Caco-2 (cell line): ENCODE results near the gene ZDHHC11B. TPM values are rescaled to one million over a fixed set of nuclear protein-coding genes. Genes with fewer than 3 reads are reported as not detected.
"Not testable (repeated sequence)": the region's sequence is repeated elsewhere in the genome, so short reads cannot be mapped to it uniquely, and the experiment has no call there.

Experiments used
- BruUV-seq: library from RNA; stranded (reverse); fragments of 400-500 nt; replicated peaks from 2 replicates; lab custom pipeline; 2021; lab: Mats Ljungman, UMichigan
- CTCF ChIA-PET: fragments of 300-600 bp; sonication (Branson Sonifier 250); formaldehyde crosslinking; loops from one replicate; lab custom pipeline; 2022; ENCODE audit warnings: antibody characterized with exemption; lab: Charles Lee
- POLR2A ChIA-PET: fragments of 300-600 bp; sonication (Branson Sonifier 250); formaldehyde crosslinking; loops from one replicate; lab custom pipeline; 2022; ENCODE audit warnings: antibody characterized with exemption; lab: Charles Lee
- DNase-seq, 2 experiments: peaks; one replicate each; pipeline versions ENCODE4 v3.0.0 to v3.0.0-alpha.2; 2020 to 2022
- H3K27me3 ChIP-seq: replicated peaks from 2 replicates; pipeline ENCODE4 v1.6.0; 2011; ENCODE audit warnings: low read length; ENCODE audit not compliant: control insufficient read depth, insufficient read depth
- H3K36me3 ChIP-seq: 2 replicates; pipeline ENCODE4 v1.5.1; 2011; ENCODE audit warnings: low read length; ENCODE audit not compliant: control insufficient read depth, insufficient read depth
- H3K4me1 ChIP-seq: fragments of 250-450 bp; sonication (Bioruptor Pico); 2 replicates; pipeline ENCODE4 v1.5.1; 2020; ENCODE audit warnings: mild to moderate bottlenecking
- H3K4me3 ChIP-seq: 2 replicates; pipeline ENCODE4 v1.5.1; 2011; ENCODE audit warnings: low read depth, mild to moderate bottlenecking, control low read depth, low read length
- H3K9me3 ChIP-seq: fragments of 250-450 bp; sonication (Bioruptor Pico); 2 replicates; pipeline ENCODE4 v1.5.1; 2020; ENCODE audit warnings: mild to moderate bottlenecking, moderate library complexity
- H3K27ac Mint-ChIP-seq: one replicate; pipeline ENCODE4 v1.8.0; 2022; ENCODE audit warnings: mixed read lengths; ENCODE audit not compliant: unreplicated experiment
- H3K27me3 Mint-ChIP-seq: one replicate; pipeline ENCODE4 v1.8.0; 2022; ENCODE audit warnings: mixed read lengths; ENCODE audit not compliant: insufficient read depth, unreplicated experiment
- H3K36me3 Mint-ChIP-seq: one replicate; pipeline ENCODE4 v1.8.0; 2022; ENCODE audit warnings: mild to moderate bottlenecking, mixed read lengths; ENCODE audit not compliant: insufficient read depth, unreplicated experiment
- H3K4me1 Mint-ChIP-seq: one replicate; pipeline ENCODE4 v1.8.0; 2022; ENCODE audit warnings: low read depth, mixed read lengths; ENCODE audit not compliant: unreplicated experiment
- H3K4me3 Mint-ChIP-seq: one replicate; pipeline ENCODE4 v1.8.0; 2022; ENCODE audit warnings: mild to moderate bottlenecking, moderate library complexity, mixed read lengths; ENCODE audit not compliant: unreplicated experiment
- H3K9me3 Mint-ChIP-seq: one replicate; pipeline ENCODE4 v1.8.0; 2022; ENCODE audit warnings: mixed read lengths; ENCODE audit not compliant: unreplicated experiment
- intact Hi-C: fragments of 100-400 bp; cut with micrococcal nuclease; formaldehyde crosslinking; loops from one replicate; pipeline ENCODE4 v1.10.0; 2022; ENCODE audit not compliant: unreplicated experiment
- total RNA-seq: library from RNA; stranded (reverse); gene quantifications from 2 replicates; pipeline ENCODE4 v1.2.3, GENCODE V29; 2022

The ZDHHC11B gene
- total RNA-seq, 1 experiment from 2014 or later: 1.00 TPM

DNA sequence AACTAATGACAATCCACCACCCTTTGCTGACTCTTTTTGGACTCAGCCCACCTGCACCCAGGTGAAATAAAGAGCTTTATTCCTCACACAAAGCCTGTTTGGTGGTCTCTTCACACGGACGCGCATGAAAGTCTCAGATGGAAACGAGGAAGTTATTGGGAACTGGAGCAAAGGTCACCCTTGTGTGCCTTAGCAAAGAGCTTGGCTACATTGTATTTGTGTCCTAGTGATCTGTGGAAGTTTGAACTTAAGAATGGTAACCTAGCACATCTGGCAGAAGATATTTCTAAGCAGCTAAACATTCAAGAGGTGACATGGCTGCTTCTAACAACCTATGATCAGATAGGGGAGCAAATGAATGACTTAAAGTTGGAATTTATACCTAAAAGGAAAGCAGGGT, 76.2 kb downstream of the ZDHHC11B start:
- DNase-seq, H3K27me3 ChIP-seq, POLR2A ChIA-PET, intact Hi-C loops, H3K4me1 ChIP-seq, H3K36me3 ChIP-seq, BruUV-seq, H3K27ac Mint-ChIP-seq, H3K4me1 Mint-ChIP-seq, H3K36me3 Mint-ChIP-seq, H3K4me3 Mint-ChIP-seq, H3K4me3 ChIP-seq, CTCF ChIA-PET, H3K9me3 ChIP-seq, H3K27me3 Mint-ChIP-seq: not testable (repeated sequence)
- peaks cover 10% of the 10 kb centered on the region for H3K9me3 Mint-ChIP-seq

DNA sequence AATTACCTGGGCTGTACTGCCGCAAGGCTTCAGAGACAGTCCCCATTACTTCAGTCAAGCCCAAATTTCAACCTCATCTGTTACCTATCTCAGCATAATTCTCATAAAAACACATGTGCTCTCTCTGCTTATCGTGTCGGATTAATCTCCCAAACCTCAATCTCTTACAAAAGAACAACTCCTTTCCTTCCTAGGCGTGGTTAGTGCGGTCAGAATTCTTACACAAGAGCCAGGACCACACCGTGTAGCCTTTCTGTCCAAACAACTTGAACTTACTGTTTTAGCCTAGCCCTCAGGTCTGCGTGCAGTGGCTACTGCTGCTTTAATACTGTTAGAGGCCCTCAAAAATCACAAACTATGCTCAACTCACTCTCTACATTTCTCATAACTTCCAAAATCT, 78.4 kb downstream of the ZDHHC11B start:
- H3K4me3 Mint-ChIP-seq, H3K9me3 ChIP-seq, POLR2A ChIA-PET: not testable (repeated sequence)

DNA sequence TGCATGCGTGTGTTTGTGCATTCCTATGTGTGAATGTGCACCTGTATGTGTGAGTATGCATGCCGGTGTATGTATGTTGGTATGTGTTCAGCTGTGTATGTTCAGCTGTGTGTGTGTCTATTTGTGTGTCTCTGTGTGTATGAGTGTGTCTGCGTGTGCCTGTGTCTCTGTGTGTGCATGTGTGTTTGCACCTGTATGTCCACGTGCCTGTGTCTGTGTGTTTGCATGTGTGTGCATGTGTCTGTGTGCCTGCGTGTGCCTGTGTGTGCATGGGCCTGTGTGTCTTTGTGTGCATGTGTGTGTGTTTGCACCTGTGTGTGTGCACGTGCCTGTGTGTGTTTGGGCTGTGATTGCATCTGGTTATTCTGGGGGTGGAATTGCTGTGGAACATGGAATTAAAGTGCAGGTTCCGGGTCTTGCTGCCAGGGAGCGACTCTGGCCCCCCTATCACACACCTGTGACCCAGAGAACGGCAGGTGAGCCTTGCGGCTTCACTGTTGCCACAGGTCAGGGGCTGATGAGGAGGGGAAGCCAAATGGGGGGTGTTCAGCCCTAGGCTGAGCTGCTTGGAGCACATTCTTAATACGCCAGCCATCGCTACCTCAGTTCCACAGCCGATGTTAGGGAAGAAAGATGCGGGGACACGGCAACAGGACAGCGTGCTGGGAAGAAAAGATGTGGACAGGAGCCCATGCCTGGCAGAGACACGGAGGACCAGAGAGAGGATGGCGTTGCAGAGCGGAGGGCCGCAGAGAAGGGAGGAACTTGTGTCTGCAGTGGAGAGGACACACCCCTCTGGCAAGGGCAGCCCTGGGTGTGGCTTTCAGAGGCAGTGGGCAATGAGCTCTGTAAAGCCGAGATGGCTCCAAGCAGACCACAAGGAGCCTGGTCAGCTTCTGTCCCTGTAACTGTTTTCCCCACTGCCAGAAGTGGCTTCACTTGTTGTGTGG, 87.5 kb downstream of the ZDHHC11B start:
- peaks cover 22% of the 10 kb centered on the region for H3K27me3 Mint-ChIP-seq
- H3K4me3 Mint-ChIP-seq, H3K4me1 ChIP-seq, H3K9me3 Mint-ChIP-seq, POLR2A ChIA-PET, H3K36me3 Mint-ChIP-seq, DNase-seq, H3K9me3 ChIP-seq, BruUV-seq, H3K36me3 ChIP-seq, H3K4me1 Mint-ChIP-seq, intact Hi-C loops, H3K27me3 ChIP-seq, H3K4me3 ChIP-seq, CTCF ChIA-PET, H3K27ac Mint-ChIP-seq: not testable (repeated sequence)

More for the DNA sequence above, 78.4 kb downstream of the ZDHHC11B start:
- DNase-seq, BruUV-seq, H3K27me3 ChIP-seq, H3K36me3 Mint-ChIP-seq, H3K27ac Mint-ChIP-seq, CTCF ChIA-PET, H3K9me3 Mint-ChIP-seq, H3K36me3 ChIP-seq, H3K4me1 Mint-ChIP-seq, intact Hi-C loops, H3K4me1 ChIP-seq, H3K4me3 ChIP-seq: not testable (repeated sequence)
- H3K27me3 Mint-ChIP-seq: peaks cover 11% of the 10 kb centered on the region

DNA sequence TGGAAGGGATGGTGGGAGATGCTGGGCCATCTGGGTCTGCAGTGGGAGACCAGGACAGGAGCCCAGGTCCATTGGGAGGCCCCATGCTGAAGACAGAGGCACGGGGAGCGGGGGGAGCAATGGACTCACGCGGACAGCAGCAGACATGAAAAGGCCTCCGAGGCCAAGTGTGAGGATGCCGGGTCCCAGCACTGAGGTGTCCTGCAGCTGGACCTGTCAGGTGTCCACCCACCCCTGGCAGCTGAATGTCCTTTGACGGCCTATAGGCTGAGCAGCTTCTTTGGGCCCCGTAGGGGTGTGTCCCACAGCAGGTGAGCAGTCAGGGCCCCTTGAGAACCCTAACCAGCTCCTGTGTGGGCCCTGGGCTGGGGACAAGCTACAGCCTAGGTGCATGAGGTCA, 88.3 kb downstream of the ZDHHC11B start:
- H3K9me3 Mint-ChIP-seq, H3K27me3 ChIP-seq, H3K36me3 Mint-ChIP-seq, POLR2A ChIA-PET, H3K4me3 Mint-ChIP-seq, intact Hi-C loops, H3K27ac Mint-ChIP-seq, DNase-seq, H3K4me1 ChIP-seq, H3K36me3 ChIP-seq, H3K4me3 ChIP-seq, CTCF ChIA-PET, H3K4me1 Mint-ChIP-seq, H3K9me3 ChIP-seq, BruUV-seq: not testable (repeated sequence)
- H3K27me3 Mint-ChIP-seq: peaks cover 19% of the 10 kb centered on the region

DNA sequence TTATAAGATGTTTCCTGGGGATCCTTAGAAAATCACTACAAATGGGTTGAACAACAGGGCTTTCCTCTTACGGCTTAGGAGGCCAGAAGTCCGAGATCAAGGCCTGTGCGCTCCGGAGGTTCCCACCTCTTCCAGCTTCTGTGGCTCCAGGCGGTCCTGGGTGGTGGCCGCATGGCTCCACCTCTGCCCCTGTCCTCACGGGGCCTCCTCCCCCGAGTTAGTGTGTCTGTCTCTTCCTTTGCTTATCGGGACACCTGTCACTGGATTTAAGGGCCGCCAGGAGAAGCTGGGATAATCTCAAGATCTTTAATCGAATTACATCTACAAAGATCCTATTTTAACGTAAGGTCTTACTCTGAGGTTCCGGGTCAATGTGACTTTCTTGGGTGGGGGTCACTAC, 89.1 kb downstream of the ZDHHC11B start:
- H3K9me3 ChIP-seq, H3K9me3 Mint-ChIP-seq, H3K4me1 Mint-ChIP-seq, intact Hi-C loops, BruUV-seq, DNase-seq, H3K27ac Mint-ChIP-seq, CTCF ChIA-PET, H3K4me3 Mint-ChIP-seq, H3K4me1 ChIP-seq, H3K4me3 ChIP-seq, H3K36me3 Mint-ChIP-seq, H3K36me3 ChIP-seq, POLR2A ChIA-PET, H3K27me3 ChIP-seq: not testable (repeated sequence)
- H3K27me3 Mint-ChIP-seq: peaks cover 19% of the 10 kb centered on the region

DNA sequence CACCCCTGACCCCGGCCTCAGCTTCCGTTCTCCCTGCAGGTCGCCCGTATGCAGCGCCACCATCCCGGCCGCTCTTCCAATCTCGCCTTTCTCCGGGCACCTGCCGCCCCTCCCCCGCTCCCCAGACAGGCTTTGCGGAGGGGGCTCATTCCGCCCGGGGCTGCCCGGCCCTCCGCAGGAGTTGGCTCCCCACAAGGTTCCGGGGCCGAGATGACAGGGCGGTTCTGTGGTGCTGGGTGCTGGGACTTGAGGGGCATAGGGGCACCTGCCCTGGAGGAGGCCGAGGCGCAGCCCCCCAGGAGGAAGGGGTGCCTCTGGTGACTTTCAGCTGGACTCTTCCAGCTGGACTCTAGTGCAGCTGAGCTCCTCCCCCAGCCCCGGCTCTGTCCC, 90.5 kb downstream of the ZDHHC11B start:
- H3K27me3 ChIP-seq, H3K4me1 ChIP-seq, CTCF ChIA-PET, H3K4me1 Mint-ChIP-seq, H3K9me3 Mint-ChIP-seq, BruUV-seq, H3K9me3 ChIP-seq, DNase-seq, H3K36me3 Mint-ChIP-seq, H3K36me3 ChIP-seq, H3K4me3 Mint-ChIP-seq, POLR2A ChIA-PET, H3K27ac Mint-ChIP-seq, intact Hi-C loops: not testable (repeated sequence)
- peak overlapping the region; percentile 10; the same call in 1 of the 2 replicates for H3K4me3 ChIP-seq
- peaks cover 17% of the 10 kb centered on the region for H3K27me3 Mint-ChIP-seq
